Glomerular visceral epithelial cell (primary cell): ENCODE measurements around the gene DPP9.
A peak's percentile ranks its signal among the peaks of the same experiment; 100 is the strongest.
"Not testable (repeated sequence)": the region's sequence is repeated elsewhere in the genome, so short reads cannot be mapped to it uniquely, and the experiment has no call there.

Experiments
- DNase-seq: peaks from one replicate; pipeline ENCODE4 v3.0.0-alpha.2; 2016; ENCODE audit errors: extremely low spot score

Gene DPP9

DNA sequence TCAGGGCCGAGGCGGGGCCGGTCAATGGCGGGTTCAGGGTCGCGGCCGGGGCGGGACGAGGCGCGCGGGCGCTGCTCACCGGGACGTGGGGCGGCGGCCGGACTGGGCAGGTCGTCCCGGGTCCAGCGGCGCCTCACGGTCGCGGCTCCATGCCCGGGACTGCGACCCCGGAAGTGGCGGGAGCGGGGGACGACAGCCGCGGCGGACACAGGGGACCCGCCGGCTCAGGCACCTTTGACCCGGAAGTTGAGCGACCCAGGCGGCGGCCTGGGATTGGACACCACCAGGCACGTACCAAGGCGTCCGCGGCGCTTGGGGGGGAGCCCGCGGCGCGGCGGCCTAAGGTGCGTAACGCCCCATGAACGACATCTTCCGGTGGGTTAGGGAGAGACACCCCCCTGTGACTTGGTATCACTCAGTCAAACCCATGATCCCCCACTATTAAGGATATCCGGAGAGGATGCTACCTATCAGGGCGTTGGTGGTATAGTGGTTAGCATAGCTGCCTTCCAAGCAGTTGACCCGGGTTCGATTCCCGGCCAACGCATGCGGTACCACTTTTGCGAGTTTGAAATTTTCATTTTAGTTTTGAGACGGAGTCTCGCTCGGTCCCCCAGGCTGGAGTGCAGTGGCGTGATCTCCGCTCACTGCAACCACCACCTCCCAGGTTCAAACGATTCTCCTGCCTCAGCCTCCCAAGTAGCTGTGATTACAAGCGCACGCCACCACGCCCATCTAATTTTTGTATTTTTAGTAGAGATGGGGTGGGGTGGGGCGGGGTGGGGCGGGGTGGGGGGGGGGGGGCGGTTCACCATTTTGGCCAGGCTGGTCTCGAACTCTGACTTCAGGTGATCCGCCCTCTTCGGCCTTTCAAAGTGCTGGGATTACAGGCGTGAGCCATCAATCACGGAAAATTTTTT is at the start of gene DPP9:
DPP9 (minus strand) TSS at position 248 of the 920 bp plus-strand sequence. CDS start 3,936 bp downstream, outside the sequence.
- peak; percentile 99 for DNase-seq

DNA sequence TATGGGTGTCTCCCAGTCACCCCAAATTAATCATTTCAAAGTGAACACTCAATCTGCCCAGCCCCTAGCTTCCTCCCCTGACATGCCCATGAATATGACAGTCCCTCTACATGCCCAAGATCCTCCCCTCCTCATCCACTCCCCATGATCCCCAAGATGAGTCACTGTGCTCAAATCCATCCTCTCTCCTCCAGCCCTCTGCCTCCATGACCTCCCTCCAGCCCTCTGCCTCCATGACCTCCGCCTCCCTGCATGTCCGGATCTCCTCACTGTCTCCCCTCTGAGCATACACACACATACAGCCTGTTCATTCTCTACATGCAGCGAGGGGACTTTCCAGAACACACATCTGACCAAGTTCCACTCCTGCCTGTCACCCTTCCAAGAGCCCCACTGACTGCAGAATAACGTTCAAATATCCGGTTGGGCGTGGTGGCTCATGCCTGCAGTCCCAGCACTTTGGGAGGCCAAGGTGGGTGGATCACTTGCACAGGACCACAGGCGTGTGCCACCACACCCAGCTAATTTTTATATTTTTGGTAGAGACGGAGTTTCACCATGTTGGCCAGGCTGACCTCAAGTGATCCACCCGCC is 49.5 kb upstream of the DPP9 start:
- DNase-seq, result no peak

DNA sequence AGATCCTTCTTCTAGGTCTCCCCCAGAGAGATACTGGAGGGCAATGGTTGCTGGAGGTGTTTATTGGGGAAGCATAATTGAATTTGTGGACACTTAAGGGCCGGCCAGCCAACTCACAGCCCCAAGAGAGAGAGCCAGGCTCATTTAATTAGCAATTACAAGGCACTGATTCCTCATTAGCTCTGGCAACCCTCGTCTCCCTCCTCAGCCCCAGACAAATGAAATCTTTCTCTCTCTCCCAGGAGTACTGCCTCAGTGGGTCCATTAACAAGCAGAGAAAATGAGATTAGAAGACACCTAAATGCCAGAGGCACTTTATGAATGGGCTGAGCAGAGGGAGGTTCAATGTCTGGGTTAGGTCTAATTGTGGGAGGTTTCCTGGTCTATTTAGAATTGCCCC is 48.9 kb upstream of the DPP9 start:
- no peak for DNase-seq

DNA sequence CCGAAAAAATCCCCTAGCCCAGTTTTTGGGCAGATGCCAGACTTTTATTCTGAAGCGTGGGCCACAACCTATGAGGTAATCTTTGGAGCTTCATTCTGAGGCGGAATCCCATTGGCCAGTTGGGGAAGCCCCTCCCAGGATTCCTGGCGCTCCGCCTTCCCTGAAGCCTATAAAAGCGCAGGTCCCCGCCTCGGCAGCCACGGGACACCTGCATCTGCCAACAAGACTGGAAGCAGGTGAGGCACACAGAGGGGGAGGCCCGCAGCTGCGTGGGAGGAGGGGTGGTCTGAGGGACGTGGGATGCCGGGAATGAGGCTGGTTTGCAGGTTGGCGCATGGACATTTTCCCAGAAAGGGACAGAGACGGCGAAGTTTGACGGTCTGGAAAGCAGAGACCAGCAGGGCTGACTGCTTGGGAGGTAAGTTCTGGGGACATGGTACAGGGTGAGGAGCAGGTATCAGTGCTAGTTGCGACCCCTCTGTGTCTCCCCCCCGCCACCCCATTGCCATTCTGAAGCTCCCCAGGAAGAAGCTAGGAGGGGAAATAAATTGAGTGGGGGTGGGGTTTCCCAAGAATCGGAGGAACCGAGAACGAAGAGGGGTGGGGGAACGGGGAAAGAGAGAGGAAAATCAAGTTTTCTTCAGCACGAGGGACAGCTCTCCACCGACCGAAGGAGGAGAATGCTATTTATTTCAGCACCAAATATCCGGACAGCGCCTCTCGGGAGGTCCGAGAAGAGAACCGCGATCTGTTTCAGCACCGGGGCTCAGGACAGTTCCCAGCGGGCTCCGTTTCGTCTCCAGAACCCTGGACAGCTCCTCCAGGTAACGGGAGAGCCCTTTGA is 45.5 kb upstream of the DPP9 start:
- DNase-seq, result peak; percentile 79

DNA sequence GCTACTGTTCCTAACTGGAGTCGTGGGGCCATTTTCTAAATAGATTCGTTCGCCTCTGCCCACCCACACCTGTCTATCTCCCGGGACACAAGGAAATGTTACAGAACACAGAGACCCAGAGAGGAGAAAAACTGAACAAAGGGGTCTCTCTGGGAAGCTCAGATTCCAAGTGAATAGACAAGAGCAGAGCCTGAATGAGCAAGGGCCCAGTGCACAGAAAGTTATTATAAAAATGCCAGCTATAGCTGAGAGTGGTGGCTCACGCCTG is 40.7 kb upstream of the DPP9 start:
- DNase-seq, result no peak

DNA sequence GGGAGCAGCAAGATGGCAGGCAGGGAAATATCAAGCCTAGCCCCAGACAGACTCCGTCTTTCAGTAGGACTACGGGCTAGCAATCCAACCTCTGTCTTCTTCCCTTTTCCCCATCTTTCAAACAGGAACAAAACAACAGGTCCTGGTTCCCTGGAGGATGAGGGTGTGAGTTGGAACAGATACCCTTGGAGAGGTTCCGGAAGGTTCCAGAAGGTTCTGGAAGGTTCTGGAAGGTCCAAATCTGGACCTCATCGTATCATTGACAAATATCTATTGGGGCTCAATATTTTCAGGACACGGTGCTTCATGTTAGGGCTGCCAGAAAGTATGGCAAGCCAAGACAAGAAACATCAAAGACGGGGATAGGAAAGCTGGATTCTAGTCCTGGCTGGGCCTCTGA is 39.4 kb upstream of the DPP9 start:
- no peak for DNase-seq

DNA sequence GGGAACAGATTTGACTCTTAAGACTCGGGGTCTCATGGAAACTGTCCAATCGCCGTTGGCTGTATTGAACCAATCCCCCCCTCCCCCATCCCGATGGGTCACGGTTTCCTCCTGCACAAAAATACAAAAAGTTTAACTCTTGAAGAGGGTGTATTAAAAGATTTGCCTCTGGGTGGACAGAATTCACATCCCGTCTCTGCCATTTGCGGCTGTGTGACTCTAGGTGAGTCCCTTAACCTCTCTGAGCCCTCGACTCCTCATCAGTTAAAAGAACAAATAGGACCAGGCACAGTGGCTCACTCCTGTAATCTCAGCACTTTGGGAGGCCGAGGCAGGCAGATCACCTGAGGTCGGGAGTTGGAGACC is 36.6 kb upstream of the DPP9 start:
- DNase-seq, result no peak

DNA sequence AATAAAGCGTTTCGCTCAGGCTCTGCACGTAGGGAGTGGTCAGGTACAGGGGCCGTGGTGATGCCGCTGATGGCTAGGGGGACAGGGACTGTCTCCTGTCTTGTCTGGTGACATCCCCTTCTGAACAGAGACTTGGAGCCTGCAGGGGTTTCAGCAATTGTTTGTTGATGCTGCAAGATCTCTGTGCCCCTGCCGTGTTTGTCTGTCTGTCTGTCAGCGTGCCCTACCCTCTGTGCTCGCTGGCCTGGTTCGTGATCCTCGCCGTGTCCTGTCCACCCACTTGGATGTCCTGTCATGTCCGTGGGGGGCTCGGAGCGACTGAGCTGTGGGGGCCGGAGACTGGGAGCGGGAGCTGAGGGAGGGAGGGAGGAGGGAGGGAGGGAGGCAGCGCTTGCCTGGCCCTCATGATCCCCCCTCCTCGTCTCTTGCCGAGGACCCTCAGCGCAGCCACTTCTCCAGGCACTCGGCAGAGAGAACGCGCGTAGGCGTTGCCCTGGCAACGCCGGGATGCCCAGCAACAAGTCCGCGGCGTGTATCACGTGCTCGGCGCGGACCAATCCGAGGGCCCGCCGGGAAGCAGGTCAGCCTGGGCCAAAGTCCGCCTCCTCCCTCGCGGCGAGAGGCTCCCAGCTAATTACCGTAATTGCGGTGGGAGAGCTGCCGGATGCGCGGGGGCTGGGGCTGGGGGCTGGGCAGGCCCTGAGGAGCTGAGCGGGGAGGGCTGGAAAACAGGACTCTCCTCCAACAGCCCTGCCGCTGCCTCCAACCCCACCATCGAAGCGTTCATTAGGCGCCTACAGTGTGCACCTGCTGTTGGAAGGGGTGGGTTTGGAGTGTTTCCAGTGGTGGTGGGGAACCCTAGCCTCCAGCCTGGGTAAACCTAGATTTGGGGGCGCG is 36.0 kb upstream of the DPP9 start:
- peak; percentile 86 for DNase-seq

DNA sequence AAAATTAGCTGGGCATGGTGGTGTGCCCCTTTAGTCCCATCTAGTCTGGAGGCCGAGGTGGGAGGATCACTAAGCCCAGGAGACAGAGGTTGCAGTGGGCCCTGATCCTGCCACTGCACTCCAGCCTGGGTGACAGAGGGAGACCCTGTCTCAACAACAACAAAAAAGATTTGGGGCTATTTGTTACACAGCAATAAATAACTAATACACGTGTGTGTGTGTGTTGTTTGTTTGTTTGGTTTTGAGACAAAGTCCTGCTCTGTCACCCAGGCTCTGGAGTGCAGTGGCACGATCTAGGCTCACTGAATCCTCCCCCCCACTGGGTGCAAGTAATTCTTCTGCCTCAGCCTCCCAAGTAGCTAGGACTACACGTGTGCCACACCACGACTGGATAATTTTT is 35.0 kb upstream of the DPP9 start:
- no peak for DNase-seq

DNA sequence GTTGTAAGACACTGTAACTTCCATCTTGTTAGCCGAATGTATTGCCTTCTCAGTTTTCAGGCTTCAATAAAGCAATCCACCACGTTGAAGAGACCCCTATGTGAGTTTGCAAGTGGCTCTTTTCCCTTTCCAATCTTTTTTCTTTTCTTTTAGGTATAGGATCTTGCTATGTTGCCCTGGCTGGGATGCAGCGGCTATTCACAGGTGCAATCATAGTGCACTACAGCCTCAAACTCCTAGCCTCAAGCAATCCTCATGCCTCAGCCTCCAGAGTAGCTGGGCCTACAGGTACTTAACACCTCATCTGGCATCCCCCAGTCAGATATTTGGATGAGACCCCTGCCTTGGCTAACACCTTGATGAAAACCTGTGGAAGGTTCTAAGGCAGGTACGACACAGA is 34.4 kb upstream of the DPP9 start:
- no peak for DNase-seq

DNA sequence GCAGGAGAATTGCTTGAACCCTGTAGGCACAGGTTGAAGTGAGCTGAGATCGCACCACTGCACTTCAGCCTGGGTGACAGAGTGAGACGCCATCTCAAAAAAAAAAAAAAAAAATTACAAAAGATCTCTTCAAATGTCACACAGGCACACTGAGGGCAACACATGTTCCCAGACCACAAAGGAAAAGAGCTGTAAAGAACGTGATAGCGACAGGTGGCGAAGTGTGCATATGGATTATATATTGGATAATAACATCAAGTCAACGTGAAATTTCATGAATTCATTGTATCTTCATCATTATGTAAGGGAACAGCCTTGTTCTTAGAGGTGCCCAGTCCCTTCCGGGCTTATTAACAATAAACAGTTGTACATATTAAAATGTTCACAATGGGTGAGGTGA is 31.8 kb upstream of the DPP9 start:
- DNase-seq, result no peak

DNA sequence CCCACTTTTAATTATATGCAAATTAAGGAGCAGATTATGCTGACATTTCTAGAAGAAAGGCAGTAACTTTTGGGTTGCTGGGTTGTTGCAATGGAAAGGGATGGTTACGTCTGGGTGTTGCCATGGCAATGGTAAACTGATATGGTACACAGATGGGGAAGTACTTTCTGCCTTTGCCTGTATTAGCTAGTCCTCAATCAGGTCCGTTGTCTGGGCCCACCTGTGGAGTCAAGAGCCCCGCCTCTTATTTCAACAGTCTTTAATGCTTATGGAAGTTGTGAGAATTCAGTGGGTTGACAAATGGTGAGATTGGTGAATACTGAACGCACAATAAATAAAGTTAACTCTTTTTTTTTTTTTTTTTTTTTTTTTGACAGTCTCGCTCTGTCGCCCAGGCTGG is 30.6 kb upstream of the DPP9 start:
- no peak for DNase-seq

DNA sequence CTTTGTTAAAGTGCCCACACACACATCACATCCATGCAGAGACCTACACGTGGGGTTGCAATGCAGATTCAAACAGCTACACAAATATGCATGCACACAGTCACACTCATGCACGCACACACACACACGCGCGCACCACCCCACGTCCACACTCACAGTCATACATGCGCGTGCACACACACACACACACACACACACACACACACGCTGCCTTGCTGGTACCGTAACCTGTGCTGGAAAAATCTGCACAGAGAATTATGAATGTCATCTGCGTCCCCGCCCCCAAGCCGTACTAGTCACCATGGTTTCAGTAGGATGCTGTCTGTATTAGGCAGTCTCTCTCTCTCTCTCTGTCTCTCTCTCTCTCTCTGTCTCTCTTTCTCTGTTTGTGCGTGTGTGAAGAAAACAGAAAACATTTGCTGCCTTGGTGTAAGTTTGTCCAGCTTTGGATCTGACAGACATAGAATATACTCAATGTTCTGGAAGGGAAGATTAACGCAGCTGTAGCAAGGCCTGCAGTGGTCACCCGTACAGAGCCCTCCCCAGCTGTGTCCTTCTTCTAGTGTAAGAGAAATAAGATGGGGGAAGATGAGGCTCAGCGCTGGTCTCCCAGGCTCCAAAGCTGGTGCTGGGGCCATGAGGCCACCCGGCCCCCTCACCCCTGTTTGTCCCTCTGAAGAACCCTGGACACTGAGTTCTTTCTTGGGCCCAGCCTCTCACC is 26.4 kb upstream of the DPP9 start:
- no peak for DNase-seq

DNA sequence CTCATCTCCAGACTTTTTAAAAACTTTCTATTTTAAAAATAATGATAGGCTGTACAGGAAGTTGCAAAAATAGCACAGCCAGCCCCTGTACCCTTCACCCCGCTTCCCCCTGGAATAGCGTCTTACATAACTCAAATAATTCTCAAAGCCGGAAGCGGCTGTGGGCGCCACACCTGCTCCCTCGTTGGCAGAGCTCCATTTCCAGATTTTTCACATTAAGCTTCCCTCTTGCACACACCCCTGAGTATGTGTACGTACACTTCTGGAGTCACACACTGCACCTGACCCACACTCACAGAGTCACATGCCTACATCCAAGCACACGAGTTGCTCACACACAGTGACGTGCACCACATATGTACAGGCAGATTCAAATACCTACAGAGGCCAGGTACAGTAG is 24.9 kb upstream of the DPP9 start:
- no peak for DNase-seq

DNA sequence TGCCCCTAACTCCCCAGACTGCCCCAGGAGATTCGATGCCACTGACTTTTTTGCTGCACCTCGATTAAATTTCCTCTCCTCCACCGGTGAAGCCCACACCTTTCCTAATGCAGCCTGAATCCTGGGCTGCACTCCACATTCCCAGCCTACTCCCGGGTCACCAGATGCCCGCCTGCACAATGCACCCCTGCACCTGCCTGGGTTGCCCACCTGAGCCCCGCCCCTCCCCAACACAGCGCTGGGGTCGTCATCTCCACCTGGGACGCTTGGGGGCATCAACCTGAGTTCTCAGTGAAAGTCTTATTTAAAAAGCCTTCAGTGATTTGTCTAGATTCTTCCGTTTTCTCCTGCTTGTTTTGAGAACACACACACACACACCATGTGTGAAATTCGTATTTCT is 24.5 kb upstream of the DPP9 start:
- no peak for DNase-seq

DNA sequence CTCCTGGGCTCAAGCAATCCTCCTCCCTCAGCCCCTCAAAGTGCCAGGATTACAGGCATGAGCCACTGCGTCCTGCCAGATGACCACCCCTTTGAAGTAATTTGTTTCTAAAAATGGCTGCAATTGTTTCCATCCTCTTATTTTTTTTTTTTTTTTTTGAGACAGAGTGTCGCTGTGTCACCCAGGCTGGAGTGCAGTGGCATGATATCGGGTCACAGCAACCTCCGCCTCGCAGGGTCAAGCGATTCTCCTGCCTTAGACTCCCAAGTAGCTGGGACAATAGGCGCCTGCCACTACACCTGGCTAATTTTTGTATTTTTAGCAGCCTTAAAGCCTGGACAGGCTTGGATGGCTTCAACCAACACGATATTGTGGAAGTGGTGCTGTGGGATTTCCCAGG is 22.3 kb upstream of the DPP9 start:
- no peak for DNase-seq

DNA sequence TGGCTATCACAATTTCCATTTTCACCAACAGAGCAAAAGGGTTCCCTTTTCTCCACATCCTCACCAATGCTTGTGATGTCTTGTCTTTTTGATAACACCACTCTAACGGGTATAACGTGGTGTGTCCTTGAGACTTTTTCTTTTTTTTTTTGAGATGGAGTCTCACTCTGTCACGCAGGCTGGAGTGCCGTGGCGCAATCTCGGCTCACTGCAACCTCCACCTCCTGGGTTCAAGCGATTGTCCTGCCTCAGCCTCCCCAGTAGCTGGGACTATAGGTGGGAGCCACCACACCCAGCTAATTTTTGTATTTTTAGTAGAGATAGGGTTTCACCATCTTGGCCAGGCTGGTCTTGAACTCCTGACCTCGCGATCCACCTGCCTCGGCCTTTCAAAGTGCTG is 21.5 kb upstream of the DPP9 start:
- DNase-seq, result not testable (repeated sequence)

DNA sequence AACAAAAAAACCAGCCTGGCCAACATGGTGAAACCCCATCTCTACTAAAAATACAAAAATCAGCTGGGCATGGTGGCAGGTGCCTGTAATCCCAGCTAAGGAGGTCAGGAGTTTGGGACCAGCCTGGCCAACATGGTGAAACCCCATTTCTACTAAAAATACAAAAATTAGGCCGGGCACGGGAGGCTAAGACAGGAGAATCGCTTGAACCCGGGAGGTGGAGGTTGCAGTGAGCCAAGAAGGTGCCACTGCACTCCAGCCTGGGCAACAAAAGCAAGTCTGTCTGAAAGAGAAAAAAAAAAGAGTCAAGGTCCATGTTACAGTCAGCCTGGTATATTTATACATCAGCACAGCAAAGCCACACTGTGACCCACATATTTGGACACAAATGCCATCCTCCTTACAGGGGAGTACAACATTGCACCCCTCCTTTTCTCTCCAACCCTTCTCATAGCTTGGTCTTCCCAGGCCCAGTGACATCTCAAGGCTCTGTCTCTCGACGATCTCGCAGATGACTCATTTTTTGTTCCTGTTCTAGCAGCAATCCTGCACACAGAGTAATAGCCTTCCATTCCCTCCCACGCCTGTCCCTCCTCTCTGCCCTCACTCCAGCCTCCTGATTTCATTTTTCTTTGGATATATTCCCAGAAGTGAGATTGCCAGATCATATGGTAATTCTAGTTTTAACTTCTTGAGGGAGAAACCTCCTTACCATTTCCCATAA is 21.0 kb upstream of the DPP9 start:
- DNase-seq, result peak; percentile 47

DNA sequence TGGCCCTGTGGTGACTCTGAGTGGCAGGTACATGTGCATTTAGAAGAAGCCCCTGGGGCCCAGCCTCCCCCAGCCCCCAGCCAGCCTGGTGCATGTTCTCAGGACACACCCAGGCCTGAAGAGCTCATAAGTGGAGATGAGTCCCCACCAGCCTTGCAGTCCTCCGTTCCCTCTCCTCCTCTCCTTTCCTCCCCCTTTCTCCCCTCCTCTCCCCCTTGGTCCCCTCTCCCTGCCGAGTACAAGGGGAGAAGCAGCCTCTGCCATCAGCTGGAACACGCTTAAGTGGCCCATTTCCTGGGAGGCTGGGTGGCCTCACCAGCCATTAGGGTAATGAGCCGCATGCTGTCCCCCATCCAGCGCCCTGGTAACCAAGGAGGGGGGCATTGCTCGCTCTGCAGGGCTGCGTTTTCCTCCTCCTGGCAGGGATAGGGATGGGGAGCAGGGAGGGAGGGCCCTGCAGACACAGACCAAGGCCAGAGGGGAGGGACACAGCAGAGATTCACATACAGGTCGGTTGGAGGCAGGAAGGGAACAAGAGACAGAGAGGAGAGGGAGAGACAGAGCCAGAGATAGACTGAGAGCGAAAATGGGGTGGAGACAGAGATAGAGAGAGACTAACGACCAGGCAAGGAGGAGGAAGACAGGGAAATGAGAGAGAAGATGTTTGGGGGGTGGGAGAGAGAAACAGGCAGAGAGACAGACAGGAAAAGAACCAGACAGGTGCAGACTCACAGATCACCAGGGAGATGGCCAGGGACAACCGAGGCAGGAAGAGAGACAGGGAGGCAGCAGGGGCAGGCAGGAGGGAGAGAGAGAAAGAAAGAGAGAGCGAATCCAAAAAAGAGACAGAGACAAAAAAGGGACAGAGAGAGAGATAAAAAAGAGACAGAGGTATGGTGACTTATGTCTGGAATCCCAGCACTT is 19.3 kb upstream of the DPP9 start:
- DNase-seq, result no peak
